ENCODE measurements around the gene CREG1.

DNA sequence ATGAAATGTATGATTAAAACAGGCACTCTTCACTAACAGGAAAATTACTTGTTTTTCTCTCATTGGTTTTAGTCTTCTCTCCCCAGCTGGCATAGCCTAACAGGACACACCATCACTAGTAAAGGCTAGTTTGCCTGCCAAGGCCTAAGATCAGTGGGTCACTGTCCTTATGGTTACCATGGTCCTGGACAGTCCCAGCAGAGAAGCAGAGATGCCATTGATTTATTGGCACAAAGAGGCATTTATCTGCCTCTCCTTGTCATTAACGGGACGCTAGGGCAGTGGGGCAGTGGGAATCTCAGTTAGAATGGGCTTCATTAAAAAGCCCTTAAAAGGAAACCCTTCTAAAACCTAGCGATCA is 49.1 kb downstream of the CREG1 start:
- TF ChIP-seq EP300 (IDR thresholded peaks at IDR 0.05; ENCODE audit: borderline replicate concordance) (no peak), CEBPB (IDR thresholded peaks at IDR 0.05) (no peak), EGR1 (IDR thresholded peaks at IDR 0.05) (no peak), TAF1 (IDR thresholded peaks at IDR 0.05; ENCODE audit: low read depth) (no peak), RAD21 (IDR thresholded peaks at IDR 0.05; ENCODE audit: low read depth) (no peak), TEAD4 (IDR thresholded peaks at IDR 0.05) (no peak), YY1 (IDR thresholded peaks at IDR 0.05; ENCODE audit: low read depth) (no peak), ZBTB7A (IDR thresholded peaks at IDR 0.05; ENCODE audit: low read depth) (no peak)
- TF ChIP-seq, protein P1, sequence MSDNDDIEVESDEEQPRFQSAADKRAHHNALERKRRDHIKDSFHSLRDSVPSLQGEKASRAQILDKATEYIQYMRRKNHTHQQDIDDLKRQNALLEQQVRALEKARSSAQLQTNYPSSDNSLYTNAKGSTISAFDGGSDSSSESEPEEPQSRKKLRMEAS (IDR thresholded peaks at IDR 0.05) = no peak
